Activated naive CD8-positive, alpha-beta T cell treated with anti-CD3 and anti-CD28 coated beads, Interleukin-2, amount 10 ng/mL, durations not matched to agents 7 days and 5 days (primary cell): Measurements from ENCODE around the gene LY86. TPM values are rescaled to one million over a fixed set of nuclear protein-coding genes. Genes with fewer than 3 reads are reported as not detected.

Source experiments
- ATAC-seq: fragments of 150-1000 bp; cut with Tn5 transposase; one replicate; pipeline ENCODE4 v1.10.0; 2021; ENCODE audit warnings: low read depth, moderate library complexity
- POLR2A ChIA-PET: fragments of 350-600 bp; sonication (Branson Sonifier 250); formaldehyde crosslinking; loops from one replicate; lab custom pipeline; 2021; ENCODE audit warnings: antibody characterized with exemption; lab: Charles Lee
- DNase-seq: peaks from one replicate; pipeline ENCODE4 v3.0.0; 2021
- H3K27ac Mint-ChIP-seq: one replicate; pipeline ENCODE4 v1.8.0; 2022; ENCODE audit warnings: mild to moderate bottlenecking, mixed read lengths
- H3K27me3 Mint-ChIP-seq: one replicate; pipeline ENCODE4 v1.8.0; 2022; ENCODE audit warnings: mild to moderate bottlenecking, moderate library complexity, mixed read lengths
- H3K36me3 Mint-ChIP-seq: one replicate; pipeline ENCODE4 v1.8.0; 2021; ENCODE audit warnings: mild to moderate bottlenecking, mixed read lengths
- H3K4me1 Mint-ChIP-seq: one replicate; pipeline ENCODE4 v1.8.0; 2021; ENCODE audit warnings: mixed read lengths
- H3K4me3 Mint-ChIP-seq: one replicate; pipeline ENCODE4 v1.8.0; 2022; ENCODE audit warnings: mild to moderate bottlenecking, moderate library complexity, mixed read lengths
- H3K9me3 Mint-ChIP-seq: one replicate; pipeline ENCODE4 v1.8.0; 2021; ENCODE audit warnings: mixed read lengths
- total RNA-seq, 2 experiments: library from RNA; stranded (reverse); gene quantifications; one replicate each; pipeline ENCODE4 v1.2.3, GENCODE V29; 2021

The LY86 gene
- total RNA-seq, result 1 to 10 TPM; 5.5 to 5.7 TPM

GRCh38 chr6:6588064-6588923 is at the start of gene LY86:
TSS of gene LY86 (plus strand) at chr6:6588720. CDS start at chr6:6588735, 15 bp downstream.
- Mint-ChIP-seq H3K4me1 (peaks cover 77% of the 10 kb centered on the region), H3K27me3 (no peaks in the 10 kb centered on the region), H3K9me3 (peaks cover 3% of the 10 kb centered on the region), H3K27ac (peak within 1 kb of the TSS; percentile 99), H3K4me3 (peak within 1 kb of the TSS; percentile 88), H3K36me3 (peaks cover 33% of the 10 kb centered on the region)
- POLR2A ChIA-PET, result interaction anchor here (0.7 to 5.1 kb wide), 8 partner anchors 8 to 72 kb away, joined by 3 to 99 read pairs (median 11); no protein-coding TSS in a partner anchor
- DNase-seq (peak; percentile 64), ATAC-seq (peak; percentile 62)

GRCh38 chr6:6539036-6539435 is 49.5 kb upstream of the LY86 start:
- peaks cover 3% of the 10 kb centered on the region for H3K4me1 Mint-ChIP-seq
- no peak for DNase-seq
- peaks cover 1% of the 10 kb centered on the region for H3K9me3 Mint-ChIP-seq
- no peak overlapping the region for H3K27ac Mint-ChIP-seq
- POLR2A ChIA-PET, result no interaction called here
- ATAC-seq, result no peak
- H3K36me3 Mint-ChIP-seq, result no peaks in the 10 kb centered on the region
- peaks cover 52% of the 10 kb centered on the region for H3K27me3 Mint-ChIP-seq
- no peak overlapping the region for H3K4me3 Mint-ChIP-seq

GRCh38 chr6:6542357-6542756 is 46.2 kb upstream of the LY86 start:
- Mint-ChIP-seq H3K4me1 (peaks cover 8% of the 10 kb centered on the region), H3K27ac (no peak overlapping the region), H3K36me3 (no peaks in the 10 kb centered on the region), H3K27me3 (peaks cover 73% of the 10 kb centered on the region), H3K9me3 (peaks cover 1% of the 10 kb centered on the region), H3K4me3 (no peak overlapping the region)
- no peak for ATAC-seq
- POLR2A ChIA-PET, result no interaction called here
- no peak for DNase-seq

GRCh38 chr6:6543181-6543879 is 45.2 kb upstream of the LY86 start:
- Mint-ChIP-seq H3K4me3 (no peak overlapping the region), H3K27ac (no peak overlapping the region), H3K9me3 (peaks cover 1% of the 10 kb centered on the region), H3K36me3 (no peaks in the 10 kb centered on the region), H3K27me3 (peaks cover 73% of the 10 kb centered on the region), H3K4me1 (peaks cover 10% of the 10 kb centered on the region)
- DNase-seq (no peak), ATAC-seq (no peak)
- POLR2A ChIA-PET, result no interaction called here

GRCh38 chr6:6545616-6546317 is 42.8 kb upstream of the LY86 start:
- ATAC-seq (no peak), DNase-seq (no peak)
- Mint-ChIP-seq H3K27ac (no peak overlapping the region), H3K9me3 (peaks cover 1% of the 10 kb centered on the region), H3K36me3 (no peaks in the 10 kb centered on the region), H3K4me3 (no peak overlapping the region), H3K4me1 (peaks cover 8% of the 10 kb centered on the region), H3K27me3 (peaks cover 67% of the 10 kb centered on the region)
- POLR2A ChIA-PET, result no interaction called here

- H3K4me1 Mint-ChIP-seq, result peaks cover 8% of the 10 kb centered on the region
- ATAC-seq (peak; percentile 52), DNase-seq (peak; percentile 59)
- peaks cover 63% of the 10 kb centered on the region for H3K27me3 Mint-ChIP-seq
- peak overlapping the region; percentile 58 for H3K4me3 Mint-ChIP-seq
- no peaks in the 10 kb centered on the region for H3K36me3 Mint-ChIP-seq
- H3K9me3 Mint-ChIP-seq, result peaks cover 1% of the 10 kb centered on the region
- POLR2A ChIA-PET, result no interaction called here
- H3K27ac Mint-ChIP-seq, result no peak overlapping the region
Measured at GRCh38 chr6:6546318-6547109, 42.0 kb upstream of the LY86 start.

- POLR2A ChIA-PET, result no interaction called here
Measured at GRCh38 chr6:6547110-6547879, 41.2 kb upstream of the LY86 start.

GRCh38 chr6:6556161-6556737 is 32.3 kb upstream of the LY86 start:
- ATAC-seq, result no peak
- Mint-ChIP-seq H3K4me3 (no peak overlapping the region), H3K9me3 (no peaks in the 10 kb centered on the region), H3K4me1 (peaks cover 41% of the 10 kb centered on the region), H3K27me3 (peaks cover 5% of the 10 kb centered on the region), H3K27ac (peak overlapping the region; percentile 56), H3K36me3 (peaks cover 1% of the 10 kb centered on the region)
- no peak for DNase-seq
- POLR2A ChIA-PET, result no interaction called here

More at GRCh38 chr6:6547110-6547879, 41.2 kb upstream of the LY86 start:
- peak overlapping the region; percentile 58 for H3K4me3 Mint-ChIP-seq
- H3K36me3 Mint-ChIP-seq, result no peaks in the 10 kb centered on the region
- ATAC-seq, result peak; percentile 95
- peaks cover under 1% of the 10 kb centered on the region for H3K9me3 Mint-ChIP-seq
- H3K27ac Mint-ChIP-seq, result no peak overlapping the region
- peaks cover 8% of the 10 kb centered on the region for H3K4me1 Mint-ChIP-seq
- DNase-seq, result peak; percentile 82
- peaks cover 58% of the 10 kb centered on the region for H3K27me3 Mint-ChIP-seq

GRCh38 chr6:6556738-6557503 is 31.6 kb upstream of the LY86 start:
- no peak overlapping the region for H3K4me3 Mint-ChIP-seq
- H3K36me3 Mint-ChIP-seq, result peaks cover 3% of the 10 kb centered on the region
- peak overlapping the region; percentile 26 for H3K27ac Mint-ChIP-seq
- DNase-seq (no peak), ATAC-seq (peak; percentile 69)
- H3K9me3 Mint-ChIP-seq, result no peaks in the 10 kb centered on the region
- peaks cover 5% of the 10 kb centered on the region for H3K27me3 Mint-ChIP-seq
- H3K4me1 Mint-ChIP-seq, result peaks cover 42% of the 10 kb centered on the region
- POLR2A ChIA-PET, result interaction anchor here (0.9 kb wide), 1 partner anchor 120 kb away, joined by 3 read pairs; no protein-coding TSS in a partner anchor

GRCh38 chr6:6557504-6557839 is 31.0 kb upstream of the LY86 start:
- Mint-ChIP-seq H3K4me3 (no peak overlapping the region), H3K9me3 (peaks cover 1% of the 10 kb centered on the region), H3K27ac (no peak overlapping the region), H3K4me1 (peaks cover 42% of the 10 kb centered on the region), H3K36me3 (peaks cover 8% of the 10 kb centered on the region), H3K27me3 (peaks cover 5% of the 10 kb centered on the region)
- ATAC-seq (no peak), DNase-seq (no peak)
- POLR2A ChIA-PET, result interaction anchor here (0.9 kb wide), 1 partner anchor 119 kb away, joined by 3 read pairs; no protein-coding TSS in a partner anchor

GRCh38 chr6:6557886-6558285 is 30.6 kb upstream of the LY86 start:
- DNase-seq (no peak), ATAC-seq (no peak)
- Mint-ChIP-seq H3K4me1 (peaks cover 42% of the 10 kb centered on the region), H3K27ac (no peak overlapping the region), H3K9me3 (peaks cover 4% of the 10 kb centered on the region), H3K27me3 (peaks cover 5% of the 10 kb centered on the region), H3K4me3 (no peak overlapping the region), H3K36me3 (peaks cover 10% of the 10 kb centered on the region)
- POLR2A ChIA-PET, result interaction anchor here (0.9 kb wide), 1 partner anchor 119 kb away, joined by 3 read pairs; no protein-coding TSS in a partner anchor
